Mesenchymal stem cell (in vitro differentiated cells and primary cell): ENCODE results near the gene OR5H14.
"Not testable (repeated sequence)": the region's sequence is repeated elsewhere in the genome, so short reads cannot be mapped to it uniquely, and the experiment has no call there.

Experiments used
- DNase-seq: peaks from one replicate; pipeline ENCODE4 v3.0.0-alpha.2; 2013
- H2AFZ ChIP-seq: one replicate; pipeline ENCODE4 v1.6.1; 2013; ENCODE audit warnings: low read depth, mild to moderate bottlenecking, control low read depth, inconsistent platforms, low read length, moderate library complexity
- H2AK5ac ChIP-seq: 2 replicates; pipeline ENCODE4 v1.6.1; 2013; ENCODE audit warnings: low read length, moderate library complexity, mild to moderate bottlenecking, inconsistent platforms; ENCODE audit not compliant: severe bottlenecking
- H2BK120ac ChIP-seq: one replicate; pipeline ENCODE4 v1.6.1; 2013; ENCODE audit warnings: low read depth, mild to moderate bottlenecking, inconsistent platforms, low read length, moderate library complexity
- H2BK12ac ChIP-seq, 2 experiments: one replicate each; pipeline ENCODE4 v1.6.1; 2013; ENCODE audit warnings: inconsistent platforms in 2 of 2, low read length in 2 of 2, mild to moderate bottlenecking in 2 of 2, moderate library complexity in 2 of 2, control low read depth in 1 of 2
- H2BK15ac ChIP-seq: one replicate; pipeline ENCODE4 v1.6.1; 2013; ENCODE audit warnings: mild to moderate bottlenecking, low read depth, inconsistent platforms; ENCODE audit not compliant: poor library complexity, severe bottlenecking
- H2BK5ac ChIP-seq: 2 replicates; pipeline ENCODE4 v1.6.1; 2013; ENCODE audit warnings: low read depth, mild to moderate bottlenecking, low read length, control low read depth, inconsistent platforms; ENCODE audit not compliant: poor library complexity, severe bottlenecking
- H3K14ac ChIP-seq, 2 experiments: one replicate each; pipeline ENCODE4 v1.6.1; 2013; ENCODE audit warnings: inconsistent platforms in 2 of 2, low read length in 2 of 2, control low read depth in 1 of 2, mild to moderate bottlenecking in 1 of 2, moderate library complexity in 1 of 2
- H3K18ac ChIP-seq, 2 experiments: one replicate each; pipeline ENCODE4 v1.6.1; 2013; ENCODE audit warnings: inconsistent platforms in 2 of 2, low read length in 2 of 2, control low read depth in 1 of 2, low read depth in 1 of 2, mild to moderate bottlenecking in 1 of 2
- H3K23ac ChIP-seq, 2 experiments: one replicate each; pipeline ENCODE4 v1.6.1; 2013; ENCODE audit warnings: inconsistent platforms in 2 of 2, low read length in 2 of 2, mild to moderate bottlenecking in 2 of 2, moderate library complexity in 2 of 2, control low read depth in 1 of 2
- H3K27ac ChIP-seq: 2 replicates; pipeline ENCODE4 v1.5.1; 2013; ENCODE audit warnings: mild to moderate bottlenecking, moderate library complexity, low read length, control low read depth, inconsistent platforms; ENCODE audit not compliant: poor library complexity, severe bottlenecking
- H3K27me3 ChIP-seq, 2 experiments: 2 replicates each; pipeline versions ENCODE4 v1.6.1 to v1.7.0; 2013; ENCODE audit warnings: low read length in 2 of 2, mild to moderate bottlenecking in 2 of 2, moderate library complexity in 2 of 2, control low read depth in 1 of 2, inconsistent platforms in 1 of 2; ENCODE audit not compliant: control insufficient read depth in 1 of 2, insufficient read depth in 1 of 2
- H3K36me3 ChIP-seq, 2 experiments: 2 replicates each; pipeline versions ENCODE4 v1.6.1 to v1.7.0; 2013; ENCODE audit warnings: low read length in 2 of 2, control low read depth in 1 of 2, inconsistent platforms in 1 of 2, low read depth in 1 of 2, mild to moderate bottlenecking in 1 of 2; ENCODE audit not compliant: insufficient read depth in 2 of 2, control insufficient read depth in 1 of 2
- H3K4ac ChIP-seq, 2 experiments: one replicate each; pipeline ENCODE4 v1.6.1; 2013; ENCODE audit warnings: inconsistent platforms in 2 of 2, low read length in 2 of 2, mild to moderate bottlenecking in 2 of 2, moderate library complexity in 2 of 2, control low read depth in 1 of 2, low read depth in 1 of 2
- H3K4me1 ChIP-seq: 2 replicates; pipeline ENCODE4 v1.6.1; 2013; ENCODE audit warnings: low read depth, low read length, control low read depth; ENCODE audit not compliant: control insufficient read depth, insufficient read depth
- H3K4me2 ChIP-seq: 2 replicates; pipeline ENCODE4 v1.6.1; 2013; ENCODE audit warnings: low read length, mild to moderate bottlenecking, inconsistent platforms; ENCODE audit not compliant: poor library complexity, severe bottlenecking
- H3K4me3 ChIP-seq, 2 experiments: 2 replicates each; pipeline versions ENCODE4 v1.5.1 to v1.7.0; 2013; ENCODE audit warnings: low read length in 2 of 2, mild to moderate bottlenecking in 2 of 2, control low read depth in 1 of 2, low read depth in 1 of 2; ENCODE audit not compliant: insufficient read depth in 1 of 2
- H3K79me1 ChIP-seq: replicated peaks from 2 replicates; pipeline ENCODE4 v1.6.1; 2013; ENCODE audit warnings: mild to moderate bottlenecking, control low read depth, low read length, inconsistent platforms; ENCODE audit not compliant: poor library complexity, severe bottlenecking
- H3K9ac ChIP-seq: 2 replicates; pipeline ENCODE4 v1.7.0; 2013; ENCODE audit warnings: mild to moderate bottlenecking, low read length, moderate library complexity
- H3K9me3 ChIP-seq: 2 replicates; pipeline ENCODE4 v1.7.0; 2013; ENCODE audit warnings: mild to moderate bottlenecking, low read length; ENCODE audit not compliant: control insufficient read depth
- H4K8ac ChIP-seq: one replicate; pipeline ENCODE4 v1.6.1; 2013; ENCODE audit warnings: inconsistent platforms, mild to moderate bottlenecking, low read length, moderate library complexity
- H4K91ac ChIP-seq: one replicate; pipeline ENCODE4 v1.6.1; 2013; ENCODE audit warnings: mild to moderate bottlenecking, low read length, inconsistent platforms
- WGBS: methylation state at CpG from one replicate; pipeline ENCODE4 v1.1.7; 2013; ENCODE audit warnings: mixed read lengths; 5-methylcytosine and 5-hydroxymethylcytosine counted together

OR5H14 gene

GRCh38 chr3:98136631-98137030 lies 10.6 kb upstream of the OR5H14 start:
- H3K9me3 ChIP-seq = no peaks in the 10 kb centered on the region
- H3K23ac ChIP-seq = no peak overlapping the region
- 46% methylated on average over 2 of the region's 3 CpGs for WGBS
- H3K9ac ChIP-seq = no peak overlapping the region
- H4K91ac ChIP-seq = no peak overlapping the region
- H3K27ac ChIP-seq = no peak overlapping the region
- H3K79me1 ChIP-seq = no peaks in the 10 kb centered on the region
- H3K18ac ChIP-seq = no peak overlapping the region
- no peak overlapping the region for H3K4me2 ChIP-seq
- no peak for DNase-seq
- no peak overlapping the region for H2AFZ ChIP-seq
- no peak overlapping the region for H2BK12ac ChIP-seq
- no peak overlapping the region for H2BK15ac ChIP-seq
- no peak overlapping the region for H4K8ac ChIP-seq
- H2BK120ac ChIP-seq = no peak overlapping the region
- H3K27me3 ChIP-seq = no peaks in the 10 kb centered on the region
- H3K36me3 ChIP-seq = no peaks in the 10 kb centered on the region
- no peak overlapping the region for H3K14ac ChIP-seq
- no peak overlapping the region for H3K4ac ChIP-seq
- no peaks in the 10 kb centered on the region for H3K4me1 ChIP-seq
- H2BK5ac ChIP-seq = no peak overlapping the region
- no peak overlapping the region for H3K4me3 ChIP-seq
- no peak overlapping the region for H2AK5ac ChIP-seq

- H2BK120ac ChIP-seq, H3K27me3 ChIP-seq: not testable (repeated sequence)
- WGBS = 83% methylated on average over 18 of the region's 23 CpGs
These were observed 9.3 kb upstream of the OR5H14 start for GRCh38 chr3:98137826-98138557.

DNA sequence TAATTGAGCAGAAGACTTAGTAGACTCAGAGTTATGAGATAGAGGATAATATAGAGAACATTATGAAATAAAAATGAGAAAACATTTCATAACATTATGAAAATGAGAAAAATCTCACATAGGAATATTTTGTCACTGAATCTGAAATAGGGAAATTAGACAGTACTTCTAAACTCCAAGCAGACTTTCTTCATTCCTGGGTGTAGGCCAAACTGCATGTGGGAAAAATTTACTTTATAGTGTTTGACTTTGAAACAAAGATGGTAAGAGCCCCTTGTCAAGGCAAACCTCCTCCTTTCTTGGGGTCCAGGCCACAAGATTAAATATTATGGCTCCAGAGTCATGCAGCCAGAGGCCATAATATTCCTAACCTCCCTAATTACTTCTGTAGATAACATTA lies 6.7 kb upstream of the OR5H14 start:
- Histone ChIP-seq H2BK120ac (no peak overlapping the region), H3K9ac (no peak overlapping the region), H2BK15ac (no peak overlapping the region), H2AFZ (no peak overlapping the region), H3K23ac (no peak overlapping the region), H3K36me3 (no peaks in the 10 kb centered on the region), H3K4me2 (no peak overlapping the region), H3K4ac (no peak overlapping the region), H4K91ac (no peak overlapping the region), H3K9me3 (no peaks in the 10 kb centered on the region), H3K14ac (no peak overlapping the region), H2AK5ac (no peak overlapping the region), H3K4me3 (no peak overlapping the region), H4K8ac (no peak overlapping the region), H2BK12ac (no peak overlapping the region), H3K27me3 (no peaks in the 10 kb centered on the region), H3K27ac (no peak overlapping the region), H3K79me1 (no peaks in the 10 kb centered on the region), H3K4me1 (no peaks in the 10 kb centered on the region), H3K18ac (no peak overlapping the region), H2BK5ac (no peak overlapping the region)
- no peak for DNase-seq

More at GRCh38 chr3:98137826-98138557, 9.3 kb upstream of the OR5H14 start:
- not testable (repeated sequence) for H3K23ac ChIP-seq, H3K27ac ChIP-seq, DNase-seq, H3K9ac ChIP-seq, H2AK5ac ChIP-seq, H3K4me3 ChIP-seq, H3K4me2 ChIP-seq, H2AFZ ChIP-seq, H3K4me1 ChIP-seq, H2BK15ac ChIP-seq, H2BK5ac ChIP-seq, H3K18ac ChIP-seq, H3K4ac ChIP-seq, H3K9me3 ChIP-seq, H3K79me1 ChIP-seq, H4K91ac ChIP-seq, H2BK12ac ChIP-seq, H4K8ac ChIP-seq, H3K36me3 ChIP-seq, H3K14ac ChIP-seq

DNA sequence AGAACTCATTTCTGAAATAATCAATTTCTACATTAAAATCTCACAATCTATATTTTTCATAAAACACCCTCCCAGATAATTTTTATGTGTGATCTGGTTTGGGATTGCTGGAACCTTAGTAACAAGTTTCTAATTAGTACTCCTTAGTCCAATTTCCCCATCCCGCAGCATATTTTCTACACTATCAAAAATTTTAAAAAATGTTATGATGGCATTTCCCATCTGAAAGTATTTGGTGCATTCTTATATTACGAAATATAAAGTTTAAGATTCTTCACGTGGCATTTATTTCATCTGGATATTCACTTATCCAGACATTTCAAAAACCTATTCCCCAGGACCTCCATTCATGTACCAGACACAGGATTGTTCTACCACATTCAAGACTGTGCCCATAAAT lies 1.5 kb downstream of the OR5H14 start:
- H4K91ac ChIP-seq = no peak overlapping the region
- no peaks in the 10 kb centered on the region for H3K4me1 ChIP-seq
- no peak overlapping the region for H3K4me3 ChIP-seq
- no peaks in the 10 kb centered on the region for H3K79me1 ChIP-seq
- H3K36me3 ChIP-seq = no peaks in the 10 kb centered on the region
- H2BK12ac ChIP-seq = no peak overlapping the region
- H2AK5ac ChIP-seq = no peak overlapping the region
- H3K4me2 ChIP-seq = no peak overlapping the region
- no peaks in the 10 kb centered on the region for H3K9me3 ChIP-seq
- H3K4ac ChIP-seq = no peak overlapping the region
- no peak overlapping the region for H3K14ac ChIP-seq
- H3K23ac ChIP-seq = no peak overlapping the region
- H3K9ac ChIP-seq = no peak overlapping the region
- 42% methylated on average over 1 of the region's 3 CpGs for WGBS
- no peaks in the 10 kb centered on the region for H3K27me3 ChIP-seq
- H3K27ac ChIP-seq = no peak overlapping the region
- no peak overlapping the region for H2AFZ ChIP-seq
- H4K8ac ChIP-seq = no peak overlapping the region
- DNase-seq = no peak
- H2BK5ac ChIP-seq = no peak overlapping the region
- no peak overlapping the region for H3K18ac ChIP-seq
- H2BK15ac ChIP-seq = no peak overlapping the region
- H2BK120ac ChIP-seq = no peak overlapping the region
